Spinal cord (tissue), 10 donors: ENCODE data around the gene FLVCR2. TPM values are rescaled to one million over a fixed set of nuclear protein-coding genes. Genes with fewer than 3 reads are reported as not detected.

Experiments used
- DNase-seq, 6 donors: peaks; one replicate each; pipeline versions ENCODE4 v3.0.0 to v3.0.0-alpha.2; 2013 to 2015; ENCODE audit warnings: low spot score in 6 of 6, low read depth in 4 of 6
- H3K27ac ChIP-seq: one replicate; pipeline ENCODE4 v1.5.1; 2013; ENCODE audit warnings: low read depth, low read length, control low read depth
- H3K27me3 ChIP-seq: one replicate; pipeline ENCODE4 v1.6.1; 2013; ENCODE audit warnings: low read length; ENCODE audit not compliant: control insufficient read depth, insufficient read depth
- H3K36me3 ChIP-seq: one replicate; pipeline ENCODE4 v1.6.1; 2013; ENCODE audit warnings: low read length; ENCODE audit not compliant: control insufficient read depth, insufficient read depth
- H3K4me1 ChIP-seq: one replicate; pipeline ENCODE4 v1.6.1; 2013; ENCODE audit warnings: low read length; ENCODE audit not compliant: control insufficient read depth, insufficient read depth
- H3K4me3 ChIP-seq: one replicate; pipeline ENCODE4 v1.5.1; 2013; ENCODE audit warnings: low read depth, low read length, control low read depth
- H3K9me3 ChIP-seq: one replicate; pipeline ENCODE4 v1.6.1; 2013; ENCODE audit warnings: low read length; ENCODE audit not compliant: control insufficient read depth, insufficient read depth
- WGBS: methylation state at CpG from one replicate; pipeline ENCODE4 v1.1.5; 2013; ENCODE audit warnings: missing lambda C conversion rate; ENCODE audit not compliant: insufficient coverage; 5-methylcytosine and 5-hydroxymethylcytosine counted together
- polyA plus RNA-seq, 2 donors: library from polyadenylated mRNA; unstranded; fragments of 120-200 nt; gene quantifications; one replicate each; pipeline ENCODE4 v1.2.1, GENCODE V29; 2013; ENCODE audit not compliant: insufficient read length in 2 of 2
- total RNA-seq, 2 donors: library from RNA; depleted of rRNA in 1 of 2; stranded (reverse); fragments of 120-200 nt in 1 of 2; fragments of >200 nt in 1 of 2; gene quantifications; one replicate each; pipeline versions ENCODE4 v1.2.3 to v1.2.4, GENCODE V29; 2013 to 2014
- donor health status: healthy.

The FLVCR2 gene
- total and polyA plus RNA-seq, 4 donors, result 8.8 to 19.0 (median 11.6) TPM

- no peak overlapping the region for H3K4me3 ChIP-seq
- no peaks in the 10 kb centered on the region for H3K9me3 ChIP-seq
- H3K27ac ChIP-seq, result peak overlapping the region; percentile 15
- peaks cover 40% of the 10 kb centered on the region for H3K36me3 ChIP-seq
- no peaks in the 10 kb centered on the region for H3K4me1 ChIP-seq
- 94% methylated on average over 3 of the region's 5 CpGs for WGBS
- no peaks in the 10 kb centered on the region for H3K27me3 ChIP-seq
- DNase-seq, result no peak
Observed at GRCh38 chr14:75650253-75651058, 72.0 kb downstream of the FLVCR2 start.

- no peak overlapping the region for H3K4me3 ChIP-seq
- H3K36me3 ChIP-seq, result peaks cover 43% of the 10 kb centered on the region
- H3K27ac ChIP-seq, result no peak overlapping the region
- no peak for DNase-seq
- H3K27me3 ChIP-seq, result no peaks in the 10 kb centered on the region
- no CpG with 5 or more reads among the region's 1 CpG for WGBS
- H3K4me1 ChIP-seq, result no peaks in the 10 kb centered on the region
- H3K9me3 ChIP-seq, result no peaks in the 10 kb centered on the region
Observed at GRCh38 chr14:75653563-75653962, 75.1 kb downstream of the FLVCR2 start.

GRCh38 chr14:75654127-75654732 is 75.8 kb downstream of the FLVCR2 start:
- H3K27ac ChIP-seq, result no peak overlapping the region
- peaks cover 43% of the 10 kb centered on the region for H3K36me3 ChIP-seq
- H3K4me3 ChIP-seq, result no peak overlapping the region
- no peaks in the 10 kb centered on the region for H3K9me3 ChIP-seq
- WGBS, result 20% methylated on average over 4 of the region's 4 CpGs
- peaks cover 3% of the 10 kb centered on the region for H3K4me1 ChIP-seq
- no peaks in the 10 kb centered on the region for H3K27me3 ChIP-seq
- DNase-seq, result peak in 5 of 6 donors; percentile 62 to 90 (median 68)

- DNase-seq, result no peak
- WGBS, result 0% methylated on average over 1 of the region's 1 CpG
- no peak overlapping the region for H3K27ac ChIP-seq
- no peaks in the 10 kb centered on the region for H3K9me3 ChIP-seq
- no peak overlapping the region for H3K4me3 ChIP-seq
- peaks cover 37% of the 10 kb centered on the region for H3K36me3 ChIP-seq
- H3K27me3 ChIP-seq, result no peaks in the 10 kb centered on the region
- H3K4me1 ChIP-seq, result peaks cover 12% of the 10 kb centered on the region
Observed at GRCh38 chr14:75655235-75655634, 76.8 kb downstream of the FLVCR2 start.

GRCh38 chr14:75657331-75657730 is 78.9 kb downstream of the FLVCR2 start:
- Histone ChIP-seq H3K27me3 (no peaks in the 10 kb centered on the region), H3K9me3 (no peaks in the 10 kb centered on the region), H3K4me3 (no peak overlapping the region), H3K4me1 (peaks cover 17% of the 10 kb centered on the region), H3K36me3 (peaks cover 21% of the 10 kb centered on the region), H3K27ac (no peak overlapping the region)
- WGBS, result no CpG with 5 or more reads among the region's 4 CpGs
- DNase-seq, result no peak

GRCh38 chr14:75658957-75659356 is 80.5 kb downstream of the FLVCR2 start:
- no peak for DNase-seq
- no peaks in the 10 kb centered on the region for H3K27me3 ChIP-seq
- no CpG with 5 or more reads among the region's 2 CpGs for WGBS
- H3K9me3 ChIP-seq, result no peaks in the 10 kb centered on the region
- H3K4me1 ChIP-seq, result peaks cover 18% of the 10 kb centered on the region
- no peak overlapping the region for H3K4me3 ChIP-seq
- peaks cover 13% of the 10 kb centered on the region for H3K36me3 ChIP-seq
- no peak overlapping the region for H3K27ac ChIP-seq

GRCh38 chr14:75660238-75660629 is 81.8 kb downstream of the FLVCR2 start:
- H3K4me3 ChIP-seq, result peak overlapping the region; percentile 99
- WGBS, result 0% methylated on average over 2 of the region's 4 CpGs
- H3K9me3 ChIP-seq, result no peaks in the 10 kb centered on the region
- H3K4me1 ChIP-seq, result peaks cover 18% of the 10 kb centered on the region
- H3K27ac ChIP-seq, result peak overlapping the region; percentile 94
- H3K36me3 ChIP-seq, result peaks cover 7% of the 10 kb centered on the region
- DNase-seq, result no peak
- no peaks in the 10 kb centered on the region for H3K27me3 ChIP-seq

DNA sequence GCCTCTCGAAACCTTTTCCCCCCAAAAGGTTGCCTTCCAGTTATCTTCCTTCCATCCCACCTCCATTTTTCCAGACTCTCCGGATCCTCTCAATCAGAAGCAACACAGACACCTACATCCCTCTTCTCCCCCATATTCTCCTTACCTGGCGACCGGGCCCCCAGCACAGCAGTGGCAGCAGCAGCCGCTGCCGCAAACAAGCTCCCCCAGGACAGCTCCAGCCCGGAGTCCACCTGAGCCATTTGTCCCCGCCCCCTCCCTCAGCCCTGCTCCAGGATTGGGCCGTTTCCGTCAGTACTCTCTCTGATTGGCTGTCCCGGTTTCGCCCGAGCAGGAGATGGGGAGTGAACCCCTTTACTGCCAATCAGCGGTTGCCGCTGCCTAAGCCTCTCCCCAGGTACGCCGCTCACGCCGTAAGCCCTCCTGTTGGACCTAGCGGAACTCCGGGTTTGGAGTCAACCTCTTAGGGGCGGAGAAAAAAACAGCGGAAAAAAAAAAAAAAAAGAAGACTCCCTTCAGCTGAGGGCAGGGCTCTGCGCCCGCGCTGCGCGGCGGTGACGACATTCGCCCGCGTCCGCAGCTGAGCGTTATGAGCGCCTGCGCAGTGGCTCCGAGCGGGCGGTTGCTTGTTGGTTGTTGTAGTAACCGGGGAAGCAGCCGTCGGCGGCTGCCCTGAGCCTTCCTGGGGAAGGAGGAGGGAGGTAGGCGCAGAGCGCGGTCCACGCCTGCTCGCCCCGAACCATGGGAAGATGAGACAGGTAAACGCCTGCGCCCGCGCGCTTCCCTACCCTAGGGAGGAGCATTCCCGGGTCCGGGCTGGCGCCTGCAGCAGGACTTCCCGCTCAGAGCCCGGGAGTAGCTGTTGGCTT is 82.4 kb downstream of the FLVCR2 start, which contains the start of the genes ERG28 and TTLL5:
TSS of gene ERG28 (minus strand) at position 247 of the 869 bp plus-strand sequence. CDS start 3,374 bp downstream, outside the sequence.
TSS of gene TTLL5 (plus strand) at position 617 of the 869 bp plus-strand sequence. CDS start 1,904 bp downstream, outside the sequence.
- peak within 1 kb of the TSS; percentile 94 for H3K27ac ChIP-seq
- H3K4me3 ChIP-seq, result peak within 1 kb of the TSS; percentile 99
- H3K36me3 ChIP-seq, result peaks cover 5% of the 10 kb centered on the region
- under 1% methylated on average over 60 of the region's 60 CpGs for WGBS
- peaks cover 18% of the 10 kb centered on the region for H3K4me1 ChIP-seq
- H3K9me3 ChIP-seq, result no peaks in the 10 kb centered on the region
- DNase-seq, result peak; percentile 91 to 99 (median 95)
- no peaks in the 10 kb centered on the region for H3K27me3 ChIP-seq

DNA sequence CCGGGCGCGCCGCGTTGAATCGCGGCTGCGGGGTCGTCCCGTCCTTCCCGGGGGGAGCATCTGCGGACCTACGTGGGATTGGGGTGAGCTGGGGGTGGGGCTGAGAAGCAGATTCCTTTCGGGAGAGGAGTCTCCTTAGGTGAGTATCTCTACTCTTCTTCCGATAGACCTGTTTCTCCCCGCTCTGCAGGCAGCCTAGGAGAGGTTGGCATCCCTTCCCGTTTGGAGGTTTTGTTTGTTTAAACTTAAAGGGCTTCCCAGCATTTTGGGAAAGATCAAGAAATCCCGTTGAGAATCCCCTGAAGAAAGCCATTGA is 83.0 kb downstream of the FLVCR2 start:
- DNase-seq, result peak in 1 of 6 donors; percentile 33
- Histone ChIP-seq H3K4me1 (peaks cover 18% of the 10 kb centered on the region), H3K27ac (peak overlapping the region; percentile 94), H3K4me3 (peak overlapping the region; percentile 99), H3K9me3 (no peaks in the 10 kb centered on the region), H3K27me3 (no peaks in the 10 kb centered on the region), H3K36me3 (peaks cover 2% of the 10 kb centered on the region)
- WGBS, result 0% methylated on average over 9 of the region's 18 CpGs
